Ovary (tissue), 9 donors: ENCODE results near the gene AKIRIN1. TPM values are rescaled to one million over a fixed set of nuclear protein-coding genes. Genes with fewer than 3 reads are reported as not detected.
"Not testable (repeated sequence)": the region's sequence is repeated elsewhere in the genome, so short reads cannot be mapped to it uniquely, and the experiment has no call there.

Experiments used
- DNase-seq, 5 donors: peaks; one replicate each; pipeline ENCODE4 v3.0.0-alpha.2; 2019 to 2020
- H3K27ac ChIP-seq, 2 donors: fragments of 200-600 bp; one replicate each; pipeline versions ENCODE4 v1.5.1 to v1.8.0; 2019 to 2022
- H3K27me3 ChIP-seq: fragments of 200-600 bp; one replicate; pipeline ENCODE4 v1.8.0; 2022
- H3K36me3 ChIP-seq: fragments of 200-600 bp; sonication (generic); one replicate; pipeline ENCODE4 v1.5.1; 2019
- H3K4me1 ChIP-seq: one replicate; pipeline ENCODE4 v1.8.1; 2013; ENCODE audit warnings: mild to moderate bottlenecking, moderate library complexity; ENCODE audit not compliant: insufficient read depth
- H3K4me3 ChIP-seq: fragments of 200-600 bp; sonication (generic); one replicate; pipeline ENCODE4 v1.5.1; 2017
- H3K9me3 ChIP-seq, 2 donors: fragments of 200-600 bp in 1 of 2; sonication (generic) in 1 of 2; one replicate each; pipeline versions ENCODE4 v1.5.1 to v1.8.1; 2013 to 2019; ENCODE audit warnings: mild to moderate bottlenecking in 1 of 2, moderate library complexity in 1 of 2
- CTCF ChIP-seq, 3 donors: fragments of 450-650 bp in 2 of 3; fragments of 200-600 bp in 1 of 3; IDR thresholded peaks; one replicate each; pipeline versions ENCODE4 v1.5.1 to v1.8.0; 2016 to 2022; ENCODE audit warnings: antibody characterized with exemption in 3 of 3, mild to moderate bottlenecking in 1 of 3
- EP300 ChIP-seq: sonication (generic); formaldehyde crosslinking; IDR thresholded peaks from one replicate; pipeline ENCODE4 v1.6.1; 2017; ENCODE audit warnings: antibody characterized with exemption
- POLR2A ChIP-seq: fragments of 450-650 bp; IDR thresholded peaks from one replicate; pipeline ENCODE4 v1.6.1; 2017; ENCODE audit warnings: antibody characterized with exemption, mild to moderate bottlenecking, moderate library complexity
- WGBS, 3 donors: extraction: QIAGEN DNeasy Blood & Tissue Kit in 1 of 3; methylation state at CpG; one replicate each; pipeline versions ENCODE4 v1.1.5 to v1.1.7; 2013 to 2017; 5-methylcytosine and 5-hydroxymethylcytosine counted together
- intact Hi-C, 4 donors: fragments of 100-400 bp; cut with DNase I; formaldehyde crosslinking; loops; one replicate each; pipeline versions ENCODE4 v1.11.0 to v1.15.1; 2022 to 2023
- polyA plus RNA-seq, 2 donors: library from polyadenylated mRNA; stranded (reverse); fragments of 200-250 nt in 1 of 2; fragments of 350-450 nt in 1 of 2; fragmentation: Illumina TruSeq in 1 of 2; extraction: RNeasy Lipid Tissue Mini Kit (QIAGEN cat#74804) in 1 of 2; gene quantifications; one replicate each; pipeline ENCODE4 v1.2.3, GENCODE V29; 2013 to 2014
- total RNA-seq, 7 donors: library from RNA; depleted of rRNA in 2 of 7; stranded (reverse); fragments of >200 nt in 2 of 7; fragmentation: NEBNext Ultra II Directional in 3 of 7; extraction: Animal tissue kit (Norgen Biotek cat#: 25700) in 3 of 7; gene quantifications; one replicate each; pipeline versions ENCODE4 v1.1.0 to v1.2.4, GENCODE V29; 2016 to 2023
- donor health status: DM: no; HTN: no; CAD: no; lungs with moderate emphysema.
- donor health status: DM: no; HTN: no; CAD: no.
- donor health status: Bipolar disorder and iron deficiency.
- donor health status: DM: yes; HTN: yes; CAD: no.
- donor health status: DM: no; HTN: no; CAD: no.
- donor health status: DM: yes; HTN: yes; CAD: no.

Gene AKIRIN1
- total and polyA plus RNA-seq, 9 donors, result 14.9 to 64.6 (median 42.4) TPM

GRCh38 chr1:39016604-39017171, 25.6 kb downstream of the AKIRIN1 start:
- no peak for DNase-seq
- H3K4me1 ChIP-seq, result no peaks in the 10 kb centered on the region
- TF ChIP-seq CTCF (IDR thresholded peaks at IDR 0.05), result no peak
- no peak for TF ChIP-seq EP300
- no peak for TF ChIP-seq POLR2A
- H3K27me3 ChIP-seq, result no peaks in the 10 kb centered on the region
- no peak overlapping the region for H3K4me3 ChIP-seq
- WGBS, 3 donors, result 66 to 70% (median 68%) methylated on average over 10 of the region's 10 CpGs
- no peak overlapping the region for H3K27ac ChIP-seq
- no peaks in the 10 kb centered on the region for H3K9me3 ChIP-seq
- no peaks in the 10 kb centered on the region for H3K36me3 ChIP-seq
- intact Hi-C loops, result no loop called here

DNA sequence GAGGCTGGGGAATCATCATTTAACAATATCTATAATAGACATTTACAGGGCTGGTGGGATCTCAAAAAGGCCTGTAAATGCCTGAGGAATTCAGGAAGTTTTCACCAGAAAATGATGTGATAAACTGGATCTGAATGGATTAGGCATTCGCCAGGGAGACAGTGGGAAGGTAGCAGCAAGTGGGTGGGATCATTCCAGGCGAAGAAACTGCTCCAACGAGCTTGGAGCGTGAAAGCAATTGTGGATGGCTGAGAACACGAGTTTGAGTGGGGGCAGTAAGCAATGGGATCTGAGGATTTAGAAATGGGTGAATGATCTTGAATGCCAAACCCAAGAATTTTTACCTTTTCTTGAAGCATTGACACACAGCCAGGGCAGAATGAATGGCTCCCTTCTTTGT, 26.2 kb downstream of the AKIRIN1 start:
- TF ChIP-seq CTCF (IDR thresholded peaks at IDR 0.05), result no peak
- no peak for TF ChIP-seq POLR2A
- TF ChIP-seq EP300, result no peak
- Histone ChIP-seq H3K9me3 (no peaks in the 10 kb centered on the region), H3K36me3 (no peaks in the 10 kb centered on the region), H3K4me1 (no peaks in the 10 kb centered on the region), H3K4me3 (no peak overlapping the region), H3K27ac (no peak overlapping the region), H3K27me3 (no peaks in the 10 kb centered on the region)
- WGBS, 3 donors, result 66 to 77% (median 68%) methylated on average over 5 of the region's 5 CpGs
- no peak for DNase-seq
- intact Hi-C loops, result no loop called here

DNA sequence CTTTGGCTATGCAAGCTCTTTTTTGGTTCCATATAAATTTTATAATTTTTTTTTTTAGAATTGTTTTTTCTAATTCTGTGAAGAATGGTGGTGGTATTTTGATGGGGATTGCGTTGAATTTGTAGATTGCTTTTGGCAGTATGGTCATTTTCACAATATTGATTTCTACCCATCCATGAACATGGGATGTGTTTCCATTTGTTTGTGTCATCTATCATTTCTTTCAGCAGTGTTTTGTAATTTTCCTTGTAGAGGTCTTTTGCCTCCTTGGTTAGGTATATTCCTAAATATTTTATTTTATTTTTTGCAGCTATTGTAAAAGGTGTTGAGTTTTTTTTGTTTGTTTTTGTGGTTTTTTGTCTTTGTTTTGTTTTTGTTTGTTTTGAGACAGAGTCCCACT, 29.4 kb downstream of the AKIRIN1 start:
- intact Hi-C loops, H3K4me1 ChIP-seq, DNase-seq, H3K36me3 ChIP-seq, H3K27ac ChIP-seq, H3K4me3 ChIP-seq, H3K9me3 ChIP-seq, H3K27me3 ChIP-seq: not testable (repeated sequence)
- 43 to 98% (median 46%) methylated on average over 1 of the region's 1 CpG for WGBS, 3 donors

GRCh38 chr1:39021426-39021825, 30.4 kb downstream of the AKIRIN1 start:
- intact Hi-C loops, result no loop called here
- no peak overlapping the region for H3K27ac ChIP-seq
- H3K4me1 ChIP-seq, result no peaks in the 10 kb centered on the region
- no peaks in the 10 kb centered on the region for H3K27me3 ChIP-seq
- WGBS, 3 donors, result 52 to 74% (median 66%) methylated on average over 1 of the region's 1 CpG
- H3K9me3 ChIP-seq, result no peaks in the 10 kb centered on the region
- no peak for TF ChIP-seq POLR2A
- TF ChIP-seq EP300, result no peak
- TF ChIP-seq CTCF (IDR thresholded peaks at IDR 0.05), result no peak
- no peaks in the 10 kb centered on the region for H3K36me3 ChIP-seq
- no peak for DNase-seq
- H3K4me3 ChIP-seq, result no peak overlapping the region

GRCh38 chr1:39023140-39023539, 32.1 kb downstream of the AKIRIN1 start:
- H3K4me3 ChIP-seq, result no peak overlapping the region
- no peak overlapping the region for H3K27ac ChIP-seq
- TF ChIP-seq POLR2A (no peak), EP300 (no peak), CTCF (IDR thresholded peaks at IDR 0.05) (no peak)
- no peaks in the 10 kb centered on the region for H3K27me3 ChIP-seq
- H3K4me1 ChIP-seq, result no peaks in the 10 kb centered on the region
- no peak for DNase-seq
- no peaks in the 10 kb centered on the region for H3K9me3 ChIP-seq
- no peaks in the 10 kb centered on the region for H3K36me3 ChIP-seq
- intact Hi-C loops, result no loop called here
- 51 to 59% (median 54%) methylated on average over 1 of the region's 1 CpG for WGBS, 3 donors
